GM18951 (cell line): Measurements from ENCODE around the gene SCTR.

ENCODE experiments used
- POLR2A ChIP-seq: IDR thresholded peaks from 4 replicates; pipeline ENCODE4 v1.6.1; 2011; ENCODE audit warnings: mild to moderate bottlenecking; ENCODE audit not compliant: insufficient read length, insufficient read depth; ENCODE audit errors: extremely low read depth
- in situ Hi-C: fragments of 300-500 bp; cut with MboI; formaldehyde crosslinking; loops from one replicate; pipeline ENCODE4 v1.12.0; 2022; ENCODE audit warnings: low sequenced_read_pairs, mixed read lengths, inconsistent platforms; ENCODE audit not compliant: unreplicated experiment

Gene SCTR

DNA sequence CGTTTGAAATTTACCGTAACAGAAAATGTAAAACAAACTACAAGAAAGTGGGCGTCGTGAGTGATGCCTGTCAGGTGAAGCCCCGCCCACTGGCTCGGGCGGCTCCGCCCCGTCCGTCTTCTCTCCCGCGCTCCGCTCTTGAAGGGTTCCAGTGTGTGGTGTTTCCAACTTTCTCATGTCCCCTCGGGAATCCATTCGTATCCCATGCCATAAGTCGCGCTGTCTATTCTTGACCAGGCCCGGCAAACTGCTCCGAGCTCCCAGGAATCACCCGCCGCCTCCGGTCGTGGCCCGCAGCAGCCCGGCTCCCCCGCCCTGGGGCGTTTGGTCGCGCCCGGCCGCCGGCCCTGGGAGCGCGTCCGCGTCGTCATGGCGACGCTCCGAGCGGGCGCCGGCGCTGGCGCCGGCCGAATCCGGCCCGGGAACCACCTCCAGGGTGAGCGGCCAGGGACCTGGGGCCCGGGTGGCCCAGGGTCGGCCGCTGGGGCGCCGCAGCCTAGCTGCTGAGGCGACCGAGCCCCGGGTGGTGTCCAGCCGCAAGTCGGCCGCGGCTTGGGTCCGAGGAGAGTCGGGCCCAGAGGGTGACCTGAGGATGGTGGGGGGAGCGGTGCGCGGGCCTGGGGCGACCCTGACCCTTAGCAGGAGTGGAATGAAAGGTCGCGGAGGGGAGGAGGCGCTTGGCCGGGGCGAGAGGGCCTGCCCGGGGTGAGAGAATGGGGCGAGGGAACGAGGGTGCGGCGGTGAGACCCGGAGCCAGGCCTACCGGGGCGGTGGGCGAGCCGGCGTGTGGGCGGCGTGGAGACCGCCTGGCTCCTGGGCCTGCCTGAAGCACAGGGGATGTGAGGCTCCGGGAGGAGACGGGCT is 20.0 kb upstream of the SCTR start, which contains the start of gene CFAP221:
TSS of gene CFAP221 (plus strand) at position 375 of the 864 bp plus-strand sequence. CDS start 1,683 bp downstream, outside the sequence.
- TF ChIP-seq POLR2A: no peak
- in situ Hi-C loops: no loop called here

DNA sequence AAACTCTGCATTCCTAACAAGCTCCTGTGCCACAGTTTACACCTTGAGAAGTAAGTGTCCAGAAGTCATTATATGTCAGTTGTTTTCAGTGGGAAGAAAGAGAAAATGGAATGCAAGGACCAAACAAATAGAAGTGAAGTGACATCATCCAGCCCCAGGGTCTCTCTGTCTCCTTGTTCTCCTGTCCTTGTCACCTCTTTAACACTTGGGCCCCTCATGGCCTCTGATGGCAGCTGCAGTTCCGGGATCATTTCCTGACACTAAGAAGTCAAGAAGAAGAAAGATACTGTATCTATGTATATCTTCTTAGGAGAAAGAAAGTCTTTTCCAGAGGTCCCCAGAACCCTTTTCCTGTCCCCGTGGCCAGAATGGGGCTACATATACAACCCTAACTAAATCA is 17.2 kb upstream of the SCTR start:
- in situ Hi-C loops: no loop called here
- no peak for TF ChIP-seq POLR2A

DNA sequence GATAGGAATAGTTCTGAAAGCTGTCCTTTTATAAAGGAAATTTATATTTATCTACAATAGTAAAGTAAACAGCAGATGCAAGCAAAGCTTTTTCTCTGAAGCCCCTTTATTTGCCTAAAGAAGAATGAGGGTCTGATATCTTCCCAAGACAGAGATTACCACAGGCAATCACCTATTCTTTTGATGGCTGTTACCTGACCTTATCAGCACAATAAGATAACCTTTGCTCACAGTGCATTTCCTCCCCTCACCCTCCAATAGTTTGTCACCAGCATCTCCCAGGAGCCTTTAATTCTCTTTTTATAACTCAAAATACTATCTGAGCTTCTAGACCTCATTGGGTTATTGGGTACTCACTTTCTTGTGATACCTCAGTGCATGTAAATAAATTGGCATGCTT is 13.5 kb upstream of the SCTR start:
- in situ Hi-C loops: no loop called here
- TF ChIP-seq POLR2A: no peak

DNA sequence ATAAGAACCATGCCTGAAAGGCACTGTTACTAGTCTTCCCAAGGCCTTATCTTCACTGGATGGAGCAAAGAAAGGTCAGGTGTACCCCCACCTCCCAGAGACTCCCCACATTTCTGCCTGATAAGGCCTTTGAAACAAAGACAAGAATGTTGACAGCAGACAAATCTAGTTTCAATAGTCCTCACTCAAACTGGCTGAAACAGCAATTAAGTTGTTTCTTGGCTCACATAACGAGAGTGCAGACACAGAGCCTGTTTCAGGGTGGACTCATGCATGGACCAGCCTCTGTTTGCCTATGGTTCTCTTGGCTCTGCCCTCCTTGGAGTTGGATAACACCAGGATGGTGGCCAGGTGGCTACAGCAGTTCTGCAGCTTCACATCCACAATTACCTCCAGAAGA is 12.4 kb upstream of the SCTR start:
- in situ Hi-C loops: no loop called here
- no peak for TF ChIP-seq POLR2A

DNA sequence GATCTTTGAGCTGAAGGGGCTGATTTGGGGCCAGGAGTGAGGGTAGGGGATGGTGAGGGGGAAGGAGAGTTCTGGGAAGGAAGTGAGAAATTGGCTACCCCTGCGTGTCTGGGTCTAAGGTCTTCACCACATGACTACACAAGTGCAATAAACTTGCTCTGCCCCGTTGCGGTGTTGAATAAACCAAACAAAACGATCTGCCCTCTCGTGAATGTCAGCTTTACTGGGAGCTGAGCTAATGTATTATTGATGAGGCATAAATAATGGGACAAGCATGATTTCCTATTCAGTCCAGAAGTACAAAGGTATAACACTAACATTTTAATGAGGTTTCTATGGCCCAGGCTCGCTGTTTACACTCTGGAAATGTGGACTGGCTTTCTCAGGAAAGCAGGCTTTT is 11.9 kb upstream of the SCTR start:
- no peak for TF ChIP-seq POLR2A
- in situ Hi-C loops: no loop called here

DNA sequence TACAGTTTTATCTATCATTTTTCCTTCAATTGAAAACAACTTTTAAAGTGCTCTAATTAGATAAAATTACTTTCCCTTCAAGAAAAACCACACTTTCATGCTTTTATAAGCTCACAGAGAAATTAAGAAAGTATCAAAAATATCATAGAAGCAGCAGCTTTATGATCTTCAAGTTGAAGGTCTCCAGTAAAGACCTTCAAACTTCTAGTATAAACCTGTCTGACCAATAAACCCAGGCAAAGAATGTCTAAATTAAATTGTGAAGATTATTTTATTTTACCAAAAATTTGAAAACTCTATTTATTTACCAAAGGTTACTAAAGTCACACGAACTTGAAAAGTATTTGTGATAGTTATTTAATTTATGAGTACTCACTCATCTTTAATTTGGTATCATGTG is 9.3 kb upstream of the SCTR start:
- in situ Hi-C loops: no loop called here
- no peak for TF ChIP-seq POLR2A

DNA sequence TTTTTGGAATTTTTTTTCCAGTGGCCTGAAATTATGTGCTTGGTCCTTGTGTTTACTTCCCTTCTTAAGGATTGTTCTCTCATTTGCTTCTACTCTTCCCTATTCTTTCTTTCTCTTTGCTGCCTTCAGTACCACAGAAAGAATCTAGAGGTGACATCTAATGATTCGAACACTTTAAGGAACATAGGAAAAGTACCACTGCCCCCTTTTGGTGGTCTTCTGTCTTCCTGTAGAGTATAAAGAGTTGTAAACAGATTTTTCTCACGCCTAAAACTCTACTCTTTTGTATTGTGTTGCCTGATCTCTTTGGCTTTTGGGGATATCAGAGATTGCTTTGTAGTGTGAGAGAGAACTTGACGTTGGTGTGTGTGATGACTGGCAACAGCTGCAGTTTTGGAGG is 7.0 kb upstream of the SCTR start:
- TF ChIP-seq POLR2A: no peak
- in situ Hi-C loops: no loop called here

DNA sequence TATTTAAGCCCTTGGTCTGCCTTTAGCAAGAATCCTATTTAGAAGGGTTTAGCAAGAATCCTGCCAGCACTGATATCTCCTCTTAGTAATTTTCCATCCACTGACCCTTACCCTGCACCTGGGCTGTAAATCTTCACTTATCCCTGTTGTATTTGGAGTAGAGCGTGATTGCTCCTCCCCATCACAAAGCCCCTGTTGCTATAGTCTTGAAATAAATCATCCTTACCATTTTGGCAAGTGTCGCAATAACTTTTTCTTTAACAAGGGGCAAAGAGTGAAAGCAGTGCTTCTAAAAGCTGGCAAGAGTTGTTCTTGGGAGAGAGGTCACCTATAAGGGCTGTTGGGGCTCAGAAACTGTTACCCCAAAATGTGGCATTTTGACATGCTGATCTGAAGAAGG is 3.7 kb upstream of the SCTR start:
- in situ Hi-C loops: no loop called here
- TF ChIP-seq POLR2A: no peak

DNA sequence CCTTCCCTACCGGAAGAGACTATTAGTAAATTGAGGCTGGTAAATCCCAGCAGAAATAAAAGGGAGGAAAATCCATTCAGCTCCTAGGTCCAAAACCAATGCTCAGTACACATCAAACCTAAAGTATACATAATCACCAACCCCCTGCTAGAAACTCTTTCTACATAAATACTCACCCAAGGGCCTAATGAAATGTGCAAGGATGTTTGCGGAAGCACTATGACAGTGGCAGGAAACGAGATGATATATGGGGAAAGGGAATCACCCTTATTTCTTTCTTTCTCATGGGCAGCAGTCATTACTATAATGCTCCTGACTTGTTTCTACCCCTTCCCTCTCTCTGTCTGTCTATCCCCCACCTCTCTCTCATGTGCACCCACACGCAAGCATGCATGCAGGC is 1.3 kb upstream of the SCTR start:
- no peak for TF ChIP-seq POLR2A
- in situ Hi-C loops: no loop called here

DNA sequence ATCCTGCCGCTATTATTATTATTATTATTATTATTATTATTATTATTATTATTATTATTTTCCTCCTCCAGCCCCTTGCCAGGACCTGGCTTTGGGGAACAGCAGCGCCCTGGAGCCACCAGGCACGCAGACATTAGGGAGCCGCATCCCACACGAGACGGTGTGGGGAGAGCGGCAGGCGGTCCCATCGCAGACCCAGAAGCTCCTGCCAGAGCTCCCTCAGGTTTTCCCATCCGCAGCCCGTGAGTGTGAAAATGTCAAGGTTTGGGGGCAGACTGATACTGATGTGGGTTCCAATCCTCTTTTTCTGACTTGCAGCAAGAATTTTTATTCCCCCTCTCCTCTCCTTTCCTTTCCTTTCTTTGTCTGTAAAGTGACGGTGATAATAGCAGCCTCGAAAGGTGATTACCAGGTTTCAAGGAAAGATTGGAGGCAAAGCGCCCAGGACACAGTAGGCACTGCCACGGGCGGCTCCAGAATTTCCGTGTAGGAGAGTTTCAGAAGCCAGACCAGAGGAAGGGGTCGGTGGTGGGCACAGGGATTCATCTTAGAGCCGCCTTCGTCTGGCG is 816 bp downstream of the SCTR start:
- TF ChIP-seq POLR2A: no peak
- in situ Hi-C loops: no loop called here

DNA sequence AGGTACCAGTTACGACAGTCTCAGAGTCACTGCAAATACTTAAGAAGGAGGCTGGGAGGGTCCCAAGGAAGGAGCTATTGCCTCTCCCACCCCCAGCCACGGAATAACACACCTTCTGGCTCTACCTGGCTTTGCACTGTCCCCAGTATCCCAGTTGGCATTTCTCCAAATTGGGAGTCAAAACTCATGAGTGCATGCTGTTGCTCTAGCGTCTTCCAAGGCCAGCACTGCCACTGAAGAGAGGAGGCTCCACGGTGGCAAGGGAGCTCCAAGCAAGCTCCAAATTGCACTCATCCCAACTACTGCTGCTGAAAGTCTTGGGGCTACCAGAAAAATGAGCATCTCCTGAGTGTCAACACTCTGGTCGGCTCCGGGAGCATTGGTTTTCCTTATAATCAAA is 1.6 kb downstream of the SCTR start:
- in situ Hi-C loops: no loop called here
- TF ChIP-seq POLR2A: no peak

DNA sequence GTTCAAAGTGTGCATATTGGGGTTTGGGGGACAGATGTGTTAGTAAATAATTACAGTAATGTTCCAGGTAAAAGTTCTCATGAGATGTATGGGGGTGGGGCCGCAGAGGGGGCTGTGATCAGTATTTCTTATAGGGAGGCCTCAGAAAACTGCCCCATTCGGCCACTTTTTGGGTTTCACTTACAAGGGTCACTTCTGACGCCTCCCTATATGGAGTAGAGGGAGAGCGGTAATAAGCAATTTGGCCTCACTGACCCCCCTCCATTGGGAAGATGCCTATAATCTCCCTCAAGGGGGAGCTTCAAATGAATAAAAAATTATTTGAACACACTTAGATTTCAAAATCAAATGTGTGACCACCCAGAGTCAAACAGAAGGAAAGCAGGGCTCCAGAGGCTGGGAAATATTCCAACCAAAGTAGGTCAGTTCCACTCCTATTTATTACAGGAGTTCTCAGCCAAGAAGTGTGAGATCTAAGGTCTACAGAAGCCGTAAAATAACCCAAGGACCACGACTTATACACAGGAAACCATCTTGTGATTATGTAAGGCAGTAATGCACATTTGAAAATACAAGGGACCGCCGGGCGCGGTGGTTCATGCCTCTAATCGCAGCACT is 2.7 kb downstream of the SCTR start:
- in situ Hi-C loops: no loop called here
- no peak for TF ChIP-seq POLR2A

DNA sequence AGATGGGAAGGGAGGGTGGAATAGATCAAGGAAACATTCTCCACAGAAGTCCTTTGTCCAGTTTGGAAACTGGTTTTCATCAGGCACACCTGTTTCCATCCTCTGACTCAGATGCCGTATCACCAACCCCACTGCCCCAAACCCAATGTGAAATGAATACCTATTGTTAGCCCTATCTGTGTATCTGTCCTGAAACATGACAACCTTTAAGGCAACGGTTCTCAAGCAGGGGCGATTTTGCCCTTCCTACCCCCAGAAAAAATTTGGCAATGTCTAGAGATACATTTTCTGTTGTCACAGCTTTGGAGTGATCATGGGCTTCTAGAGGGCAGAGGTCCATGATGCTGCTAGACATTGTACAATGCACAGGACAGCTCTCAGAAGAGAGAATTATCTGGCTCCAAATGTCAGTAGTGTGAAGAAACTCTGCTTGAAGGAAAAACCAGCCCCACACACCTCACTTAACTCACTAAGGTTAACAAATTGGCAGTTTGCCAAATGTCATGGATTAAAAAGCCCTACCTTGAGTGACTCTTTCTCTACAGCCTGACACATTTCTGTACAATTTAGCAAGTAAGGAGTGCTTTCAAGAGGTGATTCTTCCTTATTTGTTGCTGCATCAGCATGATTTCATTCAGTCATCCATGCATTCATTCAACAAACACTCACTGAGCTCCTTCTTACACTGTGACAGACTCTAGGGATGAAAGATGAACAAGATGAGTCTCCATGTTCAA is 3.4 kb downstream of the SCTR start:
- no peak for TF ChIP-seq POLR2A
- in situ Hi-C loops: no loop called here
